Ovary (tissue), 9 donors: ENCODE measurements around the gene MORN1. TPM values are rescaled to one million over a fixed set of nuclear protein-coding genes. Genes with fewer than 3 reads are reported as not detected.

Source experiments
- DNase-seq, 5 donors: peaks; one replicate each; pipeline ENCODE4 v3.0.0-alpha.2; 2019 to 2020
- H3K27ac ChIP-seq, 2 donors: fragments of 200-600 bp; one replicate each; pipeline versions ENCODE4 v1.5.1 to v1.8.0; 2019 to 2022
- H3K27me3 ChIP-seq: fragments of 200-600 bp; one replicate; pipeline ENCODE4 v1.8.0; 2022
- H3K36me3 ChIP-seq: fragments of 200-600 bp; sonication (generic); one replicate; pipeline ENCODE4 v1.5.1; 2019
- H3K4me1 ChIP-seq: one replicate; pipeline ENCODE4 v1.8.1; 2013; ENCODE audit warnings: mild to moderate bottlenecking, moderate library complexity; ENCODE audit not compliant: insufficient read depth
- H3K4me3 ChIP-seq: fragments of 200-600 bp; sonication (generic); one replicate; pipeline ENCODE4 v1.5.1; 2017
- H3K9me3 ChIP-seq, 2 donors: fragments of 200-600 bp in 1 of 2; sonication (generic) in 1 of 2; one replicate each; pipeline versions ENCODE4 v1.5.1 to v1.8.1; 2013 to 2019; ENCODE audit warnings: mild to moderate bottlenecking in 1 of 2, moderate library complexity in 1 of 2
- CTCF ChIP-seq, 3 donors: fragments of 450-650 bp in 2 of 3; fragments of 200-600 bp in 1 of 3; IDR thresholded peaks; one replicate each; pipeline versions ENCODE4 v1.5.1 to v1.8.0; 2016 to 2022; ENCODE audit warnings: antibody characterized with exemption in 3 of 3, mild to moderate bottlenecking in 1 of 3
- EP300 ChIP-seq: sonication (generic); formaldehyde crosslinking; IDR thresholded peaks from one replicate; pipeline ENCODE4 v1.6.1; 2017; ENCODE audit warnings: antibody characterized with exemption
- POLR2A ChIP-seq: fragments of 450-650 bp; IDR thresholded peaks from one replicate; pipeline ENCODE4 v1.6.1; 2017; ENCODE audit warnings: antibody characterized with exemption, mild to moderate bottlenecking, moderate library complexity
- WGBS, 3 donors: extraction: QIAGEN DNeasy Blood & Tissue Kit in 1 of 3; methylation state at CpG; one replicate each; pipeline versions ENCODE4 v1.1.5 to v1.1.7; 2013 to 2017; 5-methylcytosine and 5-hydroxymethylcytosine counted together
- intact Hi-C, 4 donors: fragments of 100-400 bp; cut with DNase I; formaldehyde crosslinking; loops; one replicate each; pipeline versions ENCODE4 v1.11.0 to v1.15.1; 2022 to 2023
- polyA plus RNA-seq, 2 donors: library from polyadenylated mRNA; stranded (reverse); fragments of 200-250 nt in 1 of 2; fragments of 350-450 nt in 1 of 2; fragmentation: Illumina TruSeq in 1 of 2; extraction: RNeasy Lipid Tissue Mini Kit (QIAGEN cat#74804) in 1 of 2; gene quantifications; one replicate each; pipeline ENCODE4 v1.2.3, GENCODE V29; 2013 to 2014
- total RNA-seq, 7 donors: library from RNA; depleted of rRNA in 2 of 7; stranded (reverse); fragments of >200 nt in 2 of 7; fragmentation: NEBNext Ultra II Directional in 3 of 7; extraction: Animal tissue kit (Norgen Biotek cat#: 25700) in 3 of 7; gene quantifications; one replicate each; pipeline versions ENCODE4 v1.1.0 to v1.2.4, GENCODE V29; 2016 to 2023
- donor health status: DM: no; HTN: no; CAD: no; lungs with moderate emphysema.
- donor health status: DM: no; HTN: no; CAD: no.
- donor health status: Bipolar disorder and iron deficiency.
- donor health status: DM: yes; HTN: yes; CAD: no.
- donor health status: DM: no; HTN: no; CAD: no.
- donor health status: DM: yes; HTN: yes; CAD: no.

The MORN1 gene
- total and polyA plus RNA-seq, 9 donors = 1.7 to 24.2 (median 17.7) TPM

- Histone ChIP-seq H3K9me3 (no peaks in the 10 kb centered on the region), H3K27ac (peak overlapping the region; percentile 14 to 56), H3K36me3 (no peaks in the 10 kb centered on the region), H3K4me3 (no peak overlapping the region), H3K27me3 (no peaks in the 10 kb centered on the region), H3K4me1 (peaks cover 33% of the 10 kb centered on the region)
- intact Hi-C loops = no loop called here
- 58 to 68% (median 61%) methylated on average over 9 of the region's 9 CpGs for WGBS, 3 donors
- no peak for DNase-seq
- TF ChIP-seq POLR2A (no peak), CTCF (IDR thresholded peaks at IDR 0.05) (no peak), EP300 (no peak)
These were observed 111.5 kb downstream of the MORN1 start for GRCh38 chr1:2279817-2280216.

DNA sequence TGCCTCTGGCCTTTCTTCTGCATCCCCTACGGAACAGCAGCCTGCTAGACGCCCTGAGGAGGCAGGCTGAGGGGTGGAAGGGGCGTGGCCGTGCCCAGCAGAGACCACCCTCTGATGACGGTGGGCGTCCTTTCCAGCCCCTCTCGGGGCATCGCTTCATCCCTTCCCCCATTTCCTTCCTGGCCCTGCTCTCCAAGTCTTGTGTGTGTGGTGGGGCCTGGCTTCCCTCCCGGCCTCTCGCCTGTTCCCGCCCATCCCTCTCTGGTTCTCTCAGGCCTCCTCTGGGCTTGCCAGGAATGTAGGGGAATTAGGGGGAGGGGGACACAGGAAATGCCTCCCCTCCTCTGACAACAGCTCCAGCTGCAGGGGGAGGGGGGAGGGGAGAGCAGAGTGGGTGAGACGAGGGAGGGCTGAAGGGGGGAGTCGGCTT lies 112.1 kb downstream of the MORN1 start:
- no peak for TF ChIP-seq CTCF (IDR thresholded peaks at IDR 0.05)
- no peak for TF ChIP-seq POLR2A
- no peak for TF ChIP-seq EP300
- no peaks in the 10 kb centered on the region for H3K27me3 ChIP-seq
- no peaks in the 10 kb centered on the region for H3K36me3 ChIP-seq
- H3K27ac ChIP-seq = peak overlapping the region; percentile 14 to 64
- WGBS, 3 donors = 0 to 1% (median 1%) methylated on average over 13 of the region's 13 CpGs
- H3K4me1 ChIP-seq = peaks cover 38% of the 10 kb centered on the region
- no peaks in the 10 kb centered on the region for H3K9me3 ChIP-seq
- DNase-seq = peak; percentile 67 to 84 (median 81)
- intact Hi-C loops = no loop called here
- no peak overlapping the region for H3K4me3 ChIP-seq

DNA sequence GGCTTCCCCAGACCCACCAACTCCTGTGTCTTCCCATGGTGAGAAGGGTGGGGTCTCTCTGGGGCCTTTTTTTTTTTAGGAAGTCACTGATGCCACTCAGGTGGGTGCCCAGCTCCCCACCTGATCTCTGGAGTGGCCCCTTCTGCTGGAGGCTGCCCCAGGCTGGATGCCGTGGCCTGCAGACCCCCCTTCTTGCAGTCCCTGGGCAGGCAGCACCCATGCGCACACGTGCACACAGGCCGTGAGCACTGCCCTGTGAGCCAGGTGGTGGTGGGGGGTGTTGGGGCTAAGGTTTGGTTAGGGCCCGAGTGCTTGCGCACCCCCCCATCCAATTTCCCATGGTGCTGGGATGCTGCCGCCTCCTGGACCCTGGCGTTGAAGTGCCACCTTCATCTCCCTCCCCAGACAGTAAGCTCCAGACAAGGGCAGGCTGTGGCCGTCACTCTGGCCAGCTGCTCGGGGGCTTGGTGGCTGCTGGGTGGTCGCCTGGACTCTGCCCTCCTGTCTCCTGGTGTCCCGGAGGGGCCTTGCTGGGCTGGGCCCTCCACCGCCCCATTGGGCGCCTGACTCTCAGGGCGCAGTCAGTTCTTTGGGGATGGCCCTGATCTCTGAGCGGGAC lies 112.7 kb downstream of the MORN1 start:
- Histone ChIP-seq H3K36me3 (no peaks in the 10 kb centered on the region), H3K9me3 (no peaks in the 10 kb centered on the region), H3K27me3 (no peaks in the 10 kb centered on the region), H3K4me1 (peaks cover 42% of the 10 kb centered on the region), H3K27ac (peak overlapping the region; percentile 14 to 64), H3K4me3 (no peak overlapping the region)
- DNase-seq = no peak
- no peak for TF ChIP-seq CTCF (IDR thresholded peaks at IDR 0.05)
- TF ChIP-seq POLR2A = no peak
- no peak for TF ChIP-seq EP300
- intact Hi-C loops = no loop called here
- 29 to 40% (median 39%) methylated on average over 13 to 16 of the region's 16 CpGs for WGBS, 3 donors

GRCh38 chr1:2277741-2278488 lies 113.4 kb downstream of the MORN1 start:
- H3K27ac ChIP-seq = no peak overlapping the region

More at GRCh38 chr1:2277741-2278488, 113.4 kb downstream of the MORN1 start:
- Histone ChIP-seq H3K4me1 (peaks cover 50% of the 10 kb centered on the region), H3K9me3 (no peaks in the 10 kb centered on the region), H3K27me3 (no peaks in the 10 kb centered on the region), H3K4me3 (no peak overlapping the region), H3K36me3 (no peaks in the 10 kb centered on the region)
- intact Hi-C loops = no loop called here
- 87 to 90% (median 87%) methylated on average over 25 of the region's 25 CpGs for WGBS, 3 donors
- TF ChIP-seq POLR2A = no peak
- TF ChIP-seq EP300 = no peak
- TF ChIP-seq CTCF (IDR thresholded peaks at IDR 0.05) = no peak
- peak in 1 of 5 donors; percentile 40 for DNase-seq
